Measurements from ENCODE around the gene SUN3. TPM values are rescaled to one million over a fixed set of nuclear protein-coding genes. Genes with fewer than 3 reads are reported as not detected.

The SUN3 gene
- polyA plus RNA-seq, 1 of the 3 experiments (the other 2 are of a cell fraction), result 0.12 TPM

- Histone ChIP-seq H3K36me3 (replicated peaks in 1 of 2; ENCODE audit: control insufficient read depth in 1 of 2, insufficient read depth in 2 of 2, low read length in 1 of 2) (no peaks in the 10 kb centered on the region), H3K4me1 (ENCODE audit: control insufficient read depth in 1 of 2, insufficient read depth in 2 of 2, low read depth in 1 of 2, low read length in 1 of 2) (no peaks in the 10 kb centered on the region), H3F3A (replicated peaks; ENCODE audit: insufficient read depth) (no peaks in the 10 kb centered on the region), H3K27me3 (ENCODE audit: insufficient read depth) (peaks cover 23% of the 10 kb centered on the region; the same call in 1 of the 2 replicates), H4K20me1 (ENCODE audit: insufficient read depth) (no peaks in the 10 kb centered on the region), H3K4me3 (ENCODE audit: low read depth in 2 of 2, low read length in 1 of 2) (no peak overlapping the region), H3K9ac (no peak overlapping the region), H2AFZ (ENCODE audit: low read depth) (peak overlapping the region; percentile 26; the same call in 1 of the 2 replicates), H3K79me2 (ENCODE audit: insufficient read depth) (no peaks in the 10 kb centered on the region), H3K4me2 (no peak overlapping the region), H3K9me2 (no peaks in the 10 kb centered on the region), H3K9me3 (peaks cover 13% of the 10 kb centered on the region), H3K27ac (ENCODE audit: low read depth in 2 of 2, low read length in 1 of 2) (no peak overlapping the region)
- no peak for DNase-seq
- 7% methylated on average over 5 of the region's 5 CpGs for WGBS (ENCODE audit: low lambda C conversion rate)
- POLR2A ChIA-PET, result no interaction called here
- CTCF ChIA-PET, result no interaction called here
- no peak for TF ChIP-seq FOXM1 (IDR thresholded peaks at IDR 0.05; ENCODE audit: low read depth)
- TF ChIP-seq MXI1 (IDR thresholded peaks at IDR 0.05; ENCODE audit: low read depth, low read length), result no peak
- no peak for TF ChIP-seq EZH2phosphoT487 (IDR thresholded peaks at IDR 0.05; ENCODE audit: borderline replicate concordance, low read depth)
- TF ChIP-seq PBX3 (IDR thresholded peaks at IDR 0.05), result no peak
- TF ChIP-seq USF2 (IDR thresholded peaks at IDR 0.05; ENCODE audit: borderline replicate concordance, low read depth, low read length), result no peak
- no peak for TF ChIP-seq CTCF (IDR thresholded peaks at IDR 0.05)
- TF ChIP-seq POLR2AphosphoS5 (IDR thresholded peaks at IDR 0.05; ENCODE audit: low read depth, low read length), result no peak
- no peak for TF ChIP-seq TAF1 (IDR thresholded peaks at IDR 0.05; ENCODE audit: borderline replicate concordance, low read depth, low read length)
- TF ChIP-seq MEF2A (IDR thresholded peaks at IDR 0.05; ENCODE audit: borderline replicate concordance, low read depth), result no peak
- TF ChIP-seq NRF1 (IDR thresholded peaks at IDR 0.05; ENCODE audit: low read depth, low read length), result no peak
- no peak for TF ChIP-seq CHD2 (IDR thresholded peaks at IDR 0.05; ENCODE audit: low read length, partially characterized antibody)
- no peak for TF ChIP-seq ZBTB33 (IDR thresholded peaks at IDR 0.05; ENCODE audit: borderline replicate concordance, low read depth)
- TF ChIP-seq TEAD4 (IDR thresholded peaks at IDR 0.05; ENCODE audit: borderline replicate concordance, insufficient read depth), result no peak
- no peak for TF ChIP-seq MAX (IDR thresholded peaks at IDR 0.05; ENCODE audit: low read depth)
- TF ChIP-seq RAD21 (IDR thresholded peaks at IDR 0.05; ENCODE audit: low read length), result no peak
- TF ChIP-seq USF1 (IDR thresholded peaks at IDR 0.05; ENCODE audit: borderline replicate concordance, low read depth), result no peak
- no peak for TF ChIP-seq REST (IDR thresholded peaks at IDR 0.05; ENCODE audit: low read depth, low read length)
- TF ChIP-seq SMC3 (IDR thresholded peaks at IDR 0.05; ENCODE audit: low read depth, low read length), result no peak
- no peak for TF ChIP-seq JUND (IDR thresholded peaks at IDR 0.05)
Observed at GRCh38 chr7:48025624-48026023, 3.3 kb downstream of the SUN3 start.
